Erythroblast (primary cell): ENCODE data around the gene EEF1A1.
"Not testable (repeated sequence)": the region's sequence is repeated elsewhere in the genome, so short reads cannot be mapped to it uniquely, and the experiment has no call there.

Source experiments
- DNase-seq, 2 experiments: peaks; one replicate each; lab custom pipeline; 2025; lab: John Stamatoyannopoulos, UW
- GATA1 ChIP-seq: IDR thresholded peaks from 2 replicates; pipeline ENCODE4 v1.6.1; 2011; ENCODE audit warnings: low read depth, mild to moderate bottlenecking, control low read depth, low read length, moderate library complexity
- POLR2A ChIP-seq: IDR thresholded peaks from 2 replicates; pipeline ENCODE4 v1.6.1; 2011; ENCODE audit warnings: mild to moderate bottlenecking, low read length

Gene EEF1A1

GRCh38 chr6:73548458-73549446 is 27.9 kb upstream of the EEF1A1 start:
- no peak for DNase-seq
- no peak for TF ChIP-seq POLR2A
- TF ChIP-seq GATA1 = no peak

GRCh38 chr6:73547036-73547435 is 26.2 kb upstream of the EEF1A1 start:
- DNase-seq = no peak

DNA sequence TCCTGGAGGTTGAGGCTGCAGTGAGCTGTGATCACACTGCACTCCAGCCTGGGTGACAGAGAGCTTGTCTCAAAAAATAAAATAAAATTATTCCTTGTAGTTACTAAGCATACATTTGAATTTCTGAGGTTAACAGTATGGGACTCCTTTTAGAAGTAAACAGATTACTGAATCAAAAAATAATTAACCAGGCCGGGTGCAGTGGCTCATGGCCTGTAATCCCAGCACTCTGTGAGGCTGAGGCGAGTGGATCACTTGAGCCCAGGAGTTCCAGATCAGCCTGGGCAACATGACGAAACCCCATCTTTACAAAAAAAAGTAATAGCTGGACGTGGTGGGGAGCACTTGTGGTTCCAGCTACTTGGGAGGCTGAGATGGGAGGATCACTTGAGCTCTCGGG is 22.1 kb upstream of the EEF1A1 start:
- no peak for DNase-seq
- TF ChIP-seq POLR2A (no peak), GATA1 (no peak)

More at GRCh38 chr6:73547036-73547435, 26.2 kb upstream of the EEF1A1 start:
- TF ChIP-seq GATA1 (no peak), POLR2A (no peak)

DNA sequence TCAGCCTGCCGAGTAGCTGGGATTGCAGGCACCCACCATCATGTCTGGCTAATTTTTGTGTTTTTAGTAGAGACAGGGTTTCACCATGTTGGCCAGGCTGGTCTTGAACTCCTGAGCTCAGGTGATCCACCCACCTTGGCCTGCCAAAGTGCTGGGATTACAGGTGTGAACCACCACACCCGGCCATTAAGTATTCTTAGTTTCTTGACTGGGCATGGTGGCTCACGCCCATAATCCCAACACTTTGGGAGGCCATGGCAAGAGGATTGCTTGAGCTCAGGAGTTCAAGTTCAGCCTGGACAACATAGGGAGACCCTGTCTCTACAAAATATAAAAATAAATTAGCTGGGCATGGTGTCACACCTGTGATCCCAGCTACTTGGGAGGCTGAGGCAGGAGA is 21.6 kb upstream of the EEF1A1 start:
- not testable (repeated sequence) for DNase-seq

GRCh38 chr6:73538116-73538779 is 17.4 kb upstream of the EEF1A1 start:
- no peak for DNase-seq
- TF ChIP-seq POLR2A = no peak
- no peak for TF ChIP-seq GATA1

DNA sequence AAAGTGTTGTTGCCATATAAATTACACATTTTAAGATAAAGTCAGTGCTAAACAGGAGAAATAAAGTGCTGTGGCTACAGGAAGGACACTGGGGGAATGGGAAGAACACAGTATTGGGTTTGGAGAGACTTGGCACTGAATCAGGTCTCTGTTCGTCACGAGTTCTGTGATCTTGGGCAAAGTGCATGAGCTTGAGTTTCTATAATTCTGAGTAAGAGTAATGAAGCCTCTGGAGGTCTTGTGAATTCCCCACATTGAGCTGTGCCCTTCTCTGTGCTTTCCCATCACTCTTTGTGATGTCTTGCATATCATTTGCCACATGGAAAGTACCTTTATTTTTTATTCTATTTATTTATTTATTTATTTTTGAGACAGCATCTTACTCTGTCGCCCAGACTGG is 16.8 kb upstream of the EEF1A1 start:
- DNase-seq = no peak
- no peak for TF ChIP-seq GATA1
- no peak for TF ChIP-seq POLR2A

DNA sequence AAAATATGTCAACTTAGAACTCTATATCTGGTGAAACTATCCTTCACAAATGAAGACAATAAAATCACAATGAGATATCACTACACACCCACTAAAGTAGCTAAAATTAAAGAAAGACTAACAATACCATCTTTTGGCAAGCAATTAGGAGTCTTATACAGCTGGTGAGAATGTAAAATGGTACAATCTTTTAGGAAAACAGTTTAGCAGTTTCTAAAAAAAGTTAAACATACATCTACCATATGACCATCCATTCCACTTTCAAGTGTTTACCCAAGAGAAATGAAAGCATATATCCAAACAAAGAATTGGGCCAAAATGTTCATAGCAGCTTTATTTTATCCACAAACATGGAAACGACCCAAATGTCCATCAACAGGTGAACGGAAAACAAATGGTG is 13.8 kb upstream of the EEF1A1 start:
- TF ChIP-seq GATA1 = no peak
- TF ChIP-seq POLR2A = no peak
- DNase-seq = no peak

DNA sequence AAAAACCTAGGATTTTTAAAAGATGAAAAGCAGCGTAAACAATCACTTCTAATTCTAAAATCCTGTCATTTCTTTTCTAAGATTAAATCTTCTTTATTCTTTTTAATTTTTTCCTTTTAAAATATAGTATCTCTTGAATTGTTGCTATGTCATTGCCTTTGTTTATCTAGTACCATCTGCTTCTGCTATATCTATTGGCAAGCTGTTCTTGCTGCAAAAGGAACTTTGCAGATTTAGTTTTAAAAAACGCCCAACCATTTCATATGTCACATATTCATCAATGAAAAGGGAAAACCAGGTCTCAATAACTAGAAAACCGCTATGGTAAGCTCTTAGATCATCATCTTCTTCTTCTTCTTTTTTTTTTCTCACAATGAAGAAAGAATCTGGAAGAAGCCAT is 11.5 kb upstream of the EEF1A1 start:
- peak in 1 of 2 experiments; percentile 28 for DNase-seq
- TF ChIP-seq GATA1 = no peak
- no peak for TF ChIP-seq POLR2A

DNA sequence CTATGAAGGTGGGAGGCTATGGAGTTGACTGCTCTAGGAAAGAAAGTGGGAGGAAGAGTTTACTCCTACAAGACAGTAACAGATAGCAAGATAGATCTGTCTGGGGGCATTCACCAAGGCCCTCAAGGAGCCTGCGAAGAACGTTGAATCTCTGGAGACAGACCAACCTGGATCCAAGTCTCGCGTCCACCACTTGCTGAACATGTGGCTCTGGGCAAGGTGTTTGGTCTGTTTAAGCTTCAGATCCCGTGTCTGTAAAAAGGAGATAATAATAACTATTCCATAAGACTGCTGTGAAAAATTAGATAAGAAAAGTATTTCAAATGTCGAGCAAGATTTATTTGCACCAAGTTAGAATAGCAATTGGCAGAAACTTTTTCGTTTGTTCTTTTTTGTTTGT is 8.1 kb upstream of the EEF1A1 start:
- peak; percentile 62 to 90 for DNase-seq
- TF ChIP-seq POLR2A = no peak
- no peak for TF ChIP-seq GATA1

- DNase-seq = no peak
Observed at GRCh38 chr6:73525546-73526330, 4.9 kb upstream of the EEF1A1 start.

DNA sequence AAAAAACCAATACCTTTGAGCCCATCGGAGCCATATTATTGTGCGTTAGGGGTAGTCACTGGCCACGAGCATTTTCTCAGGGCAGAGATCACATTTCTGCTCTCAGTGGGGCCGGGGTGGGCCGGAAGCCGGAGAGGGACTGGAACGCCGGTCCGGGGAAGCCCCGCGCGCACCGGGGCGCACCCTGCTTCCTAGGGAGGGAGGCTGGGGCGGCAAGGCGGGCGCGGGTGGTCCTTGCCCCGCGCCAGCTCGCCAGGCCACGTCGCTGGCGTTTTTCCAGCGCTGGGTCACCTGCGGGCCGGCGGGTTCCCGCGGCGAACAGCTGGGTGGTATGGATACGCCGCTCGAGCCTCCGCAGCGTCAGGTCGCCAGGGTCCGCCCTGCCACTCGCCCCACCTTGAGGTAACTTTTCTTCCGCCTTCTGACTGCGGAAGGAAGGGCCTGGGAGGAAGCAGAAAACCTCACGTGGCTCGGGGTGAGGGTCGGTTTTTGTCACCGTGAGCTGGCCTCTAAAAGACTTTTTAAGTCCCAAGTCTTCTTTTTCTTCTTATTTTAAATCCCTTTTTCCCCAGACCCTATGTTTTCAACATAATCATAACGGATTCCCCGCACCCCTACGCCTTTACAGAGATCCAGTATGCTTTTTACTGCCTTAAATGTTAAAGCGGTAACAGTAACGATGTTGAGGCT is 2.7 kb upstream of the EEF1A1 start:
- DNase-seq = peak; percentile 86 to 88
- TF ChIP-seq GATA1 (no peak), POLR2A (peak; percentile 86)

More at GRCh38 chr6:73525546-73526330, 4.9 kb upstream of the EEF1A1 start:
- TF ChIP-seq POLR2A (no peak), GATA1 (no peak)

GRCh38 chr6:73521351-73521985 is 636 bp upstream of the EEF1A1 start:
- DNase-seq = no peak
- TF ChIP-seq POLR2A (no peak), GATA1 (no peak)
